H1 (cell line): ENCODE data around the gene NUP98. TPM values are rescaled to one million over a fixed set of nuclear protein-coding genes. Genes with fewer than 3 reads are reported as not detected.

ENCODE experiments used
- CTCF ChIA-PET: fragments of 300-600 bp; sonication (Branson Sonifier 250); formaldehyde crosslinking; loops from one replicate; lab custom pipeline; 2021; ENCODE audit not compliant: partially characterized antibody; lab: Charles Lee
- POLR2A ChIA-PET: fragments of 300-600 bp; sonication (Branson Sonifier 250); formaldehyde crosslinking; loops from one replicate; lab custom pipeline; 2021; ENCODE audit warnings: inconsistent platforms; ENCODE audit not compliant: partially characterized antibody; lab: Charles Lee
- DNase-seq, 2 experiments: peaks; one replicate each; pipeline versions ENCODE4 v3.0.0 to v3.0.0-alpha.2; 2010 to 2022; ENCODE audit warnings: low spot score in 2 of 2, low read depth in 1 of 2, mixed read lengths in 1 of 2
- FAIRE-seq: peaks from 2 replicates; lab custom pipeline; 2011; peaks lifted over from hg19 to GRCh38; lab: Jason Lieb, UNC
- H2AFZ ChIP-seq: 2 replicates; pipeline ENCODE4 v1.8.1; 2012; ENCODE audit warnings: low read length, inconsistent platforms
- H2AK5ac ChIP-seq: 2 replicates; pipeline ENCODE4 v1.6.1; 2013; ENCODE audit warnings: low read depth, low read length
- H2BK120ac ChIP-seq: replicated peaks from 2 replicates; pipeline ENCODE3; 2013; ENCODE audit warnings: low read depth, low read length, inconsistent platforms
- H2BK12ac ChIP-seq: 2 replicates; pipeline ENCODE4 v1.6.1; 2013; ENCODE audit warnings: low read depth, low read length
- H2BK15ac ChIP-seq: 2 replicates; pipeline ENCODE4 v1.6.1; 2013; ENCODE audit warnings: low read length
- H2BK20ac ChIP-seq: 2 replicates; pipeline ENCODE4 v1.6.1; 2013; ENCODE audit warnings: low read length
- H2BK5ac ChIP-seq: 2 replicates; pipeline ENCODE4 v1.6.1; 2013; ENCODE audit warnings: low read depth, low read length
- H3K14ac ChIP-seq: 2 replicates; pipeline ENCODE4 v1.6.1; 2013; ENCODE audit warnings: inconsistent platforms; ENCODE audit not compliant: insufficient read length
- H3K18ac ChIP-seq: 2 replicates; pipeline ENCODE4 v1.6.1; 2013; ENCODE audit warnings: low read length; ENCODE audit errors: extremely low read depth
- H3K23ac ChIP-seq: 2 replicates; pipeline ENCODE4 v1.6.1; 2013; ENCODE audit warnings: inconsistent platforms; ENCODE audit not compliant: insufficient read length
- H3K23me2 ChIP-seq: 2 replicates; pipeline ENCODE4 v1.6.1; 2013; ENCODE audit warnings: low read depth, low read length
- H3K27ac ChIP-seq: 2 replicates; pipeline ENCODE4 v1.6.1; 2011; ENCODE audit warnings: low read depth, low read length, inconsistent platforms
- H3K27me3 ChIP-seq, 4 experiments: replicated peaks in 1 of 4; 1 replicate in 1 of 4; 2 replicates in 3 of 4; pipeline versions ENCODE4 v1.6.1 to v1.8.1; 2011 to 2013; ENCODE audit warnings: low read length in 3 of 4, mild to moderate bottlenecking in 3 of 4, inconsistent platforms in 2 of 4, mixed read lengths in 2 of 4, moderate library complexity in 1 of 4; ENCODE audit not compliant: control insufficient read depth in 3 of 4, insufficient read depth in 3 of 4; ENCODE audit errors: extremely low read depth in 1 of 4
- H3K36me3 ChIP-seq, 4 experiments: 2 replicates each; pipeline versions ENCODE4 v1.6.1 to v1.8.1; 2011 to 2013; ENCODE audit warnings: mild to moderate bottlenecking in 4 of 4, low read length in 3 of 4, moderate library complexity in 2 of 4, control low read depth in 1 of 4, inconsistent platforms in 1 of 4; ENCODE audit not compliant: insufficient read depth in 4 of 4, control insufficient read depth in 2 of 4
- H3K4ac ChIP-seq: replicated peaks from 2 replicates; pipeline ENCODE3; 2013; ENCODE audit warnings: low read length, low read depth, mixed read lengths, inconsistent platforms; ENCODE audit not compliant: insufficient read length
- H3K4me1 ChIP-seq, 4 experiments: replicated peaks in 1 of 4; 1 replicate in 1 of 4; 2 replicates in 3 of 4; pipeline versions ENCODE4 v1.6.1 to v1.8.1; 2011 to 2013; ENCODE audit warnings: low read length in 3 of 4, inconsistent platforms in 2 of 4, mixed read lengths in 1 of 4; ENCODE audit not compliant: insufficient read depth in 4 of 4, control insufficient read depth in 3 of 4
- H3K4me2 ChIP-seq, 2 experiments: 2 replicates each; pipeline versions ENCODE4 v1.6.1 to v1.8.1; 2011 to 2013; ENCODE audit warnings: low read depth in 2 of 2, low read length in 2 of 2, control low read depth in 1 of 2, inconsistent platforms in 1 of 2, mild to moderate bottlenecking in 1 of 2; ENCODE audit not compliant: insufficient read depth in 1 of 2
- H3K4me3 ChIP-seq, 4 experiments: fragments of 200-600, 300-600 bp in 1 of 4; sonication (generic), shearing (Covaris generic), sonication (Bioruptor Twin) in 1 of 4; 2 replicates each; pipeline versions ENCODE4 v1.5.1 to v1.8.1; 2011 to 2016; ENCODE audit warnings: low read length in 4 of 4, low read depth in 3 of 4, control low read depth in 2 of 4, inconsistent platforms in 2 of 4, mild to moderate bottlenecking in 2 of 4, mixed read lengths in 1 of 4, moderate library complexity in 1 of 4; ENCODE audit not compliant: insufficient read depth in 2 of 4; ENCODE audit errors: extremely low read depth in 1 of 4
- H3K56ac ChIP-seq: replicated peaks from 2 replicates; pipeline ENCODE3; 2013; ENCODE audit warnings: low read depth, mild to moderate bottlenecking, mixed read lengths, low read length, inconsistent platforms; ENCODE audit not compliant: insufficient read length
- H3K79me1 ChIP-seq: 2 replicates; pipeline ENCODE4 v1.6.1; 2013; ENCODE audit warnings: low read depth, low read length, control low read depth
- H3K79me2 ChIP-seq, 2 experiments: 2 replicates each; pipeline versions ENCODE4 v1.6.1 to v1.8.1; 2012 to 2013; ENCODE audit warnings: low read length in 2 of 2, mild to moderate bottlenecking in 2 of 2, inconsistent platforms in 1 of 2; ENCODE audit not compliant: insufficient read depth in 2 of 2, control insufficient read depth in 1 of 2
- H3K9ac ChIP-seq, 4 experiments: replicated peaks in 1 of 4; 1 replicate in 1 of 4; 2 replicates in 3 of 4; pipeline versions ENCODE4 v1.6.1 to v1.8.1; 2011 to 2013; ENCODE audit warnings: low read depth in 3 of 4, low read length in 3 of 4, control low read depth in 2 of 4, mild to moderate bottlenecking in 2 of 4, moderate library complexity in 2 of 4, inconsistent platforms in 1 of 4; ENCODE audit errors: extremely low read depth in 1 of 4
- H3K9me3 ChIP-seq, 2 experiments: 2 replicates each; pipeline versions ENCODE4 v1.6.1 to v1.8.1; 2012 to 2013; ENCODE audit warnings: mild to moderate bottlenecking in 2 of 2, moderate library complexity in 2 of 2, control low read depth in 1 of 2, inconsistent platforms in 1 of 2, low read depth in 1 of 2, low read length in 1 of 2, mixed read lengths in 1 of 2; ENCODE audit not compliant: insufficient read depth in 2 of 2
- H4K20me1 ChIP-seq, 2 experiments: replicated peaks in 1 of 2; 2 replicates each; pipeline versions ENCODE3 to v1.8.1; 2011 to 2013; ENCODE audit warnings: inconsistent platforms in 2 of 2, low read length in 2 of 2, mild to moderate bottlenecking in 1 of 2; ENCODE audit not compliant: insufficient read depth in 2 of 2, control insufficient read depth in 1 of 2
- H4K5ac ChIP-seq: 2 replicates; pipeline ENCODE4 v1.6.1; 2013; ENCODE audit warnings: low read length, low read depth, mixed read lengths, inconsistent platforms; ENCODE audit not compliant: insufficient read length
- H4K8ac ChIP-seq: 2 replicates; pipeline ENCODE4 v1.8.0; 2013; ENCODE audit warnings: mild to moderate bottlenecking, moderate library complexity, low read length, inconsistent platforms; ENCODE audit not compliant: insufficient read depth; ENCODE audit errors: extremely low read depth
- H4K91ac ChIP-seq: replicated peaks from 2 replicates; pipeline ENCODE3; 2013; ENCODE audit warnings: low read length, mixed read lengths, inconsistent platforms; ENCODE audit not compliant: insufficient read length
- KDM4A ChIP-seq: IDR thresholded peaks from one replicate; pipeline ENCODE4 v1.7.1; 2012; ENCODE audit warnings: low read depth, mild to moderate bottlenecking, moderate library complexity, low read length, inconsistent platforms; ENCODE audit not compliant: severe bottlenecking
- WGBS, 2 experiments: shearing (Covaris generic) in 1 of 2; methylation state at CpG; one replicate each; pipeline versions ENCODE4 v1.1.6 to v1.1.7; 2013 to 2015; ENCODE audit warnings: low lambda C conversion rate in 2 of 2, mixed read lengths in 2 of 2, inconsistent platforms in 1 of 2, low coverage in 1 of 2, missing lambda C conversion rate in 1 of 2; ENCODE audit not compliant: insufficient replicate concordance in 2 of 2, insufficient coverage in 1 of 2, insufficient read length in 1 of 2; ENCODE audit errors: extremely low coverage in 1 of 2, missing lambda C conversion rate in 1 of 2; 5-methylcytosine and 5-hydroxymethylcytosine counted together
- polyA plus RNA-seq, 7 experiments: library from polyadenylated mRNA; depleted of rRNA in 3 of 7; stranded (reverse) in 5 of 7; unstranded in 2 of 7; fragments of >200 nt in 5 of 7; fragments of 200-250 nt in 2 of 7; gene quantifications; 1 replicate in 5 of 7; 2 replicates in 1 of 7; 4 replicates in 1 of 7; pipeline versions ENCODE4 v1.2.1 to v1.2.3, GENCODE V29; 2011 to 2013; ENCODE audit warnings: missing spikeins in 2 of 7, mixed read lengths in 2 of 7
- total RNA-seq: library from RNA; stranded (reverse); fragmentation: NEBNext Ultra II Directional; extraction: Animal tissue kit (Norgen Biotek cat#: 25700); gene quantifications from 2 replicates; pipeline ENCODE4 v1.2.1, GENCODE V29; 2021

Gene NUP98
- total and polyA plus RNA-seq, 2 of the 8 experiments (the other 6 are each of a cell fraction or from before 2014, with no cell fraction given): 98.6 to 261 TPM

GRCh38 chr11:3679077-3679476 lies 118.3 kb downstream of the NUP98 start:
- no peaks in the 10 kb centered on the region for H3K4me1 ChIP-seq
- no peak overlapping the region for H2BK15ac ChIP-seq
- no peak overlapping the region for H2BK20ac ChIP-seq
- no peak overlapping the region for H3K4ac ChIP-seq
- H2BK5ac ChIP-seq: no peak overlapping the region
- H3K18ac ChIP-seq: no peak overlapping the region
- POLR2A ChIA-PET: no interaction called here
- no peak overlapping the region for H2BK120ac ChIP-seq
- no peak overlapping the region for H2AK5ac ChIP-seq
- H3K56ac ChIP-seq: no peak overlapping the region
- no peak for TF ChIP-seq KDM4A
- peaks cover 39 to 95% (median 85%) of the 10 kb centered on the region in 4 experiments for H3K36me3 ChIP-seq
- no peak overlapping the region for H3K23ac ChIP-seq
- no peaks in the 10 kb centered on the region for H3K79me1 ChIP-seq
- H3K79me2 ChIP-seq: no peaks in the 10 kb centered on the region
- no peak for FAIRE-seq
- no peak overlapping the region for H3K4me2 ChIP-seq
- H4K5ac ChIP-seq: no peak overlapping the region
- no peaks in the 10 kb centered on the region for H3K9me3 ChIP-seq
- no peak overlapping the region for H4K91ac ChIP-seq
- H3K4me3 ChIP-seq: no peak overlapping the region
- H3K14ac ChIP-seq: no peak overlapping the region
- no peak for DNase-seq
- WGBS, 2 experiments: 90% methylated on average over 3 of the region's 3 CpGs; no CpG with 5 or more reads in 1 of the 2 experiments
- CTCF ChIA-PET: interaction anchor here (1.1 to 1.7 kb wide), 2 partner anchors 9 to 20 kb away, joined by 3 read pairs; no protein-coding TSS in a partner anchor
- no peak overlapping the region for H3K9ac ChIP-seq
- H4K8ac ChIP-seq: no peak overlapping the region
- H2BK12ac ChIP-seq: no peak overlapping the region
- H4K20me1 ChIP-seq: peaks cover 0 to 3% of the 10 kb centered on the region in 2 experiments
- no peak overlapping the region for H3K27ac ChIP-seq
- H2AFZ ChIP-seq: no peak overlapping the region
- H3K27me3 ChIP-seq: no peaks in the 10 kb centered on the region
- no peaks in the 10 kb centered on the region for H3K23me2 ChIP-seq
